Natural killer cell (primary cell): ENCODE results near the gene SEBOX. TPM values are rescaled to one million over a fixed set of nuclear protein-coding genes. Genes with fewer than 3 reads are reported as not detected.

Experiments used
- ATAC-seq, 3 donors: fragments of 150-1000 bp in 2 of 3; fragments of 200-7000 bp in 1 of 3; cut with Tn5 transposase; 1 replicate in 1 of 3; 2 replicates in 2 of 3; pipeline ENCODE4 v1.10.0; 2021; ENCODE audit warnings: mild to moderate bottlenecking in 2 of 3, moderate library complexity in 2 of 3
- DNase-seq, 2 donors: peaks; one replicate each; pipeline versions ENCODE4 v3.0.0 to v3.0.0-alpha.2; 2013 to 2021; ENCODE audit warnings: mixed read lengths in 1 of 2
- H3K27ac ChIP-seq: one replicate; pipeline ENCODE4 v1.5.1; 2013; ENCODE audit warnings: mild to moderate bottlenecking, low read length
- H3K27me3 ChIP-seq: one replicate; pipeline ENCODE4 v1.6.1; 2013; ENCODE audit warnings: low read length; ENCODE audit not compliant: control insufficient read depth, insufficient read depth
- H3K36me3 ChIP-seq: one replicate; pipeline ENCODE4 v1.6.1; 2013; ENCODE audit warnings: low read length; ENCODE audit not compliant: control insufficient read depth, insufficient read depth
- H3K4me1 ChIP-seq: one replicate; pipeline ENCODE4 v1.6.1; 2013; ENCODE audit warnings: low read length; ENCODE audit not compliant: control insufficient read depth, insufficient read depth
- H3K4me3 ChIP-seq: one replicate; pipeline ENCODE4 v1.5.1; 2013; ENCODE audit warnings: low read length
- H3K9me3 ChIP-seq: one replicate; pipeline ENCODE4 v1.6.1; 2013; ENCODE audit warnings: low read length; ENCODE audit not compliant: control insufficient read depth, insufficient read depth
- H3K27ac Mint-ChIP-seq, 2 donors: one replicate each; pipeline ENCODE4 v1.8.0; 2022; ENCODE audit warnings: mild to moderate bottlenecking in 2 of 2, mixed read lengths in 2 of 2, moderate library complexity in 1 of 2
- H3K27me3 Mint-ChIP-seq, 2 donors: one replicate each; pipeline ENCODE4 v1.8.0; 2022; ENCODE audit warnings: low read depth in 2 of 2, mixed read lengths in 2 of 2
- H3K36me3 Mint-ChIP-seq: one replicate; pipeline ENCODE4 v1.8.0; 2022; ENCODE audit warnings: mixed read lengths
- H3K4me1 Mint-ChIP-seq, 2 donors: one replicate each; pipeline ENCODE4 v1.8.0; 2022; ENCODE audit warnings: mixed read lengths in 2 of 2
- H3K4me3 Mint-ChIP-seq: one replicate; pipeline ENCODE4 v1.8.0; 2022; ENCODE audit warnings: mild to moderate bottlenecking, moderate library complexity, mixed read lengths
- H3K9me3 Mint-ChIP-seq, 2 donors: one replicate each; pipeline ENCODE4 v1.8.0; 2022; ENCODE audit warnings: mixed read lengths in 2 of 2
- WGBS: methylation state at CpG from one replicate; pipeline ENCODE4 v1.1.7; 2013; ENCODE audit warnings: missing lambda C conversion rate; ENCODE audit not compliant: insufficient coverage; 5-methylcytosine and 5-hydroxymethylcytosine counted together
- intact Hi-C: fragments of 100-400 bp; cut with micrococcal nuclease; formaldehyde crosslinking; loops from one replicate; pipeline ENCODE4 v1.14.2; 2022
- total RNA-seq, 4 donors: library from RNA; stranded (reverse); fragments of 120-200 nt in 1 of 4; gene quantifications; one replicate each; pipeline versions ENCODE4 v1.2.3 to v1.2.4, GENCODE V29; 2013 to 2022
- TF ChIP-seq, protein P1 (sequence below): fragments of 200-600 bp; IDR thresholded peaks from one replicate; pipeline ENCODE4 v1.8.0; 2022; ENCODE audit warnings: antibody characterized with exemption

Gene SEBOX
- total RNA-seq, 3 donors from 2014 or later (not counting 1 experiment from before 2014, with no cell fraction given): not detected

DNA sequence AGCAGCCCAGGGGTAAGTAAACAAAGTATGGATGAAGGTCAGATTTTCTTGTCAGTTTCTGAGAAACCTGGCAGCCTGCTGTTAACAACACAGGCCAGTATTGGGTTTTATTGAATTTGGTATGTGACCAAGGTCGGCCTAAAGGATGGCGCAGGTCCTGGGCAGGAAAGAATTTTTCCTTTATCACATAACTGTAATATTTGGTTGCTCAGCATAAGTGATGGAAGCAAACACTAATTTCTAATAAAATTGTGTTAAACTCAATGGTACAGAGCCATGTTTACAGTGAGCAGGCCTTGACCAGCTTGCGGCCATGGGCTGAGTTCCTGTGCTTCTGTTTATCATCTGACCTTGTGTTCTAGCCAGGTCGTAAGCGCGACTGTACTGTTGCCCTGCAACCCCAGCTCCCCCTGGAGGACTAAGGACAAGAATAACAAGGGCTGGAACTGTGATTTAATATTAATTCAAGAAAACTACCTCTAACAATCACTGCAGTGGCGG lies 18.2 kb downstream of the SEBOX start:
- H3K4me3 Mint-ChIP-seq: no peak overlapping the region
- WGBS: 86% methylated on average over 6 of the region's 7 CpGs
- H3K27ac ChIP-seq: no peak overlapping the region
- ATAC-seq: no peak
- no peaks in the 10 kb centered on the region for H3K27me3 Mint-ChIP-seq
- H3K4me3 ChIP-seq: no peak overlapping the region
- no peaks in the 10 kb centered on the region for H3K9me3 ChIP-seq
- no peaks in the 10 kb centered on the region for H3K27me3 ChIP-seq
- no peak overlapping the region for H3K27ac Mint-ChIP-seq
- H3K36me3 Mint-ChIP-seq: no peaks in the 10 kb centered on the region
- intact Hi-C loops: no loop called here
- TF ChIP-seq, protein P1, sequence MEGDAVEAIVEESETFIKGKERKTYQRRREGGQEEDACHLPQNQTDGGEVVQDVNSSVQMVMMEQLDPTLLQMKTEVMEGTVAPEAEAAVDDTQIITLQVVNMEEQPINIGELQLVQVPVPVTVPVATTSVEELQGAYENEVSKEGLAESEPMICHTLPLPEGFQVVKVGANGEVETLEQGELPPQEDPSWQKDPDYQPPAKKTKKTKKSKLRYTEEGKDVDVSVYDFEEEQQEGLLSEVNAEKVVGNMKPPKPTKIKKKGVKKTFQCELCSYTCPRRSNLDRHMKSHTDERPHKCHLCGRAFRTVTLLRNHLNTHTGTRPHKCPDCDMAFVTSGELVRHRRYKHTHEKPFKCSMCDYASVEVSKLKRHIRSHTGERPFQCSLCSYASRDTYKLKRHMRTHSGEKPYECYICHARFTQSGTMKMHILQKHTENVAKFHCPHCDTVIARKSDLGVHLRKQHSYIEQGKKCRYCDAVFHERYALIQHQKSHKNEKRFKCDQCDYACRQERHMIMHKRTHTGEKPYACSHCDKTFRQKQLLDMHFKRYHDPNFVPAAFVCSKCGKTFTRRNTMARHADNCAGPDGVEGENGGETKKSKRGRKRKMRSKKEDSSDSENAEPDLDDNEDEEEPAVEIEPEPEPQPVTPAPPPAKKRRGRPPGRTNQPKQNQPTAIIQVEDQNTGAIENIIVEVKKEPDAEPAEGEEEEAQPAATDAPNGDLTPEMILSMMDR: no peak
- no peak for DNase-seq
- peaks cover 85% of the 10 kb centered on the region for H3K36me3 ChIP-seq
- no peaks in the 10 kb centered on the region for H3K4me1 ChIP-seq
- H3K4me1 Mint-ChIP-seq: no peaks in the 10 kb centered on the region
- H3K9me3 Mint-ChIP-seq: no peaks in the 10 kb centered on the region

DNA sequence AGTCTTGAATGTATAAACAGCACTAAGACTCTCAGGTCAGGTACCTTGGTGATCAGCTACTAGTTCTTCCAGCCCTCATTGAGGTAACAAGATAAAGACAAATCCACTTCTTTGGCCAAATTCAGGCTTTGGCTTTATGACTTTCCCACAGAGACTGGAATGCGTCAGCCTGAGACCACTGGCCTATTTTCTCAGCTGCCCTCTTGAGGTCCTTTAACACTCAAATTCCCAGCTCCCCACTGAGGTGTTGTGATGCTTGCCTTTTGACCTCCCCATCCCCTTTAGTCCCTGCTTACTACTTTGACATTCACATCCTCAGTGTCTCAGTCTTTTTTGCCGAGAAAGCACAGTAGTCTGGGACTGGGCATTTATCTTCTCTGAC lies 18.8 kb downstream of the SEBOX start:
- H3K27me3 Mint-ChIP-seq: no peaks in the 10 kb centered on the region
- TF ChIP-seq, protein P1: no peak
- ATAC-seq: no peak
- intact Hi-C loops: no loop called here
- no peaks in the 10 kb centered on the region for H3K4me1 ChIP-seq
- no peaks in the 10 kb centered on the region for H3K36me3 Mint-ChIP-seq
- H3K27ac Mint-ChIP-seq: no peak overlapping the region
- H3K4me1 Mint-ChIP-seq: no peaks in the 10 kb centered on the region
- no peaks in the 10 kb centered on the region for H3K27me3 ChIP-seq
- H3K9me3 ChIP-seq: no peaks in the 10 kb centered on the region
- no peak overlapping the region for H3K27ac ChIP-seq
- H3K4me3 Mint-ChIP-seq: no peak overlapping the region
- H3K36me3 ChIP-seq: peaks cover 85% of the 10 kb centered on the region
- H3K4me3 ChIP-seq: no peak overlapping the region
- WGBS: 94% methylated on average over 2 of the region's 2 CpGs
- H3K9me3 Mint-ChIP-seq: no peaks in the 10 kb centered on the region
- DNase-seq: no peak

DNA sequence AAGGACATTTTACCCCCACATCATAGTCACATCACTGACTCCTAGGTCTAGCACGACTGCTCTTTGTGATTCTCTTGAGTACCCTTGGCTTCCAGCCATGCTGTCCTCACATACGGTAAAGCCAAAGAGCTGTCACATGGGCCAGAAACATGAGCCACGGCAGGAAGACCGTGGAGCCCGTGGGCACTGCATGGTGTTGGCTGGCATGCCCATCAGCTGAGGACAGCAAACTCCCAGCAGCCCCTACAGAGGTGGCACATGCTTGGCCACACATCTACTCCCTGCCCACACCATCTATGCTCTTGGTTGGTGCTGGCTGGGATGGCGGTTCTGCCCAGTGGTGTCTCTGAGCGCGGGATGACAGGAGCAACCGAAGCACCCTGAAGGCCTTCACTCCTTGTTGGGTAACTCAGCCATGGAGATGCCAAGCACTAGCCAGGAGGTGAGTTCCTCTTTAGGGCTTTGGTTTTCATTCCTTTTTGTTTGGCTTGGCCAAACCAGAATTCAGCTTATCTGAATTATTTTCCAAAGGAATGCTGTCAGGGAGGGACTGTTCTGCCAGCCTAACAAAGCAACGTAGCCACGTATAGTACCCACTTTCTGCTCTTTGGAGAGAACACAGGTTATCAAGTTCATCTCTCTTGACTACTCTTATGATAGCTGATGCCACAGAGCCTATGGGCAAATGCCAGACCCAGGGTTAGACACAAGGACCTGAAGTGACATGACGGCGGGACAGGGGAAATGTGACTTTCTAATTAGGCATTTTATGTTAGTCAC lies 19.4 kb downstream of the SEBOX start:
- no peaks in the 10 kb centered on the region for H3K4me1 Mint-ChIP-seq
- no peaks in the 10 kb centered on the region for H3K36me3 Mint-ChIP-seq
- intact Hi-C loops: no loop called here

More for the DNA sequence above, 19.4 kb downstream of the SEBOX start:
- Mint-ChIP-seq H3K4me3 (no peak overlapping the region), H3K9me3 (no peaks in the 10 kb centered on the region), H3K27ac (no peak overlapping the region), H3K27me3 (no peaks in the 10 kb centered on the region)
- Histone ChIP-seq H3K4me3 (no peak overlapping the region), H3K36me3 (peaks cover 81% of the 10 kb centered on the region), H3K27ac (no peak overlapping the region), H3K9me3 (no peaks in the 10 kb centered on the region), H3K27me3 (no peaks in the 10 kb centered on the region), H3K4me1 (no peaks in the 10 kb centered on the region)
- DNase-seq (no peak), ATAC-seq (no peak)
- TF ChIP-seq, protein P1: no peak
- 92% methylated on average over 13 of the region's 13 CpGs for WGBS
